ENCODE data around the gene RPTOR.

Gene RPTOR

GRCh38 chr17:80845863-80846671 lies 301.4 kb downstream of the RPTOR start:
- no peak for DNase-seq (ENCODE audit: low read depth in 2 of 2)

- DNase-seq (ENCODE audit: low read depth in 2 of 2): no peak
Observed at GRCh38 chr17:80846932-80847331, 302.3 kb downstream of the RPTOR start.

GRCh38 chr17:80847496-80848230 lies 303.0 kb downstream of the RPTOR start:
- DNase-seq (ENCODE audit: low read depth in 2 of 2): peak; percentile 27 to 49

DNA sequence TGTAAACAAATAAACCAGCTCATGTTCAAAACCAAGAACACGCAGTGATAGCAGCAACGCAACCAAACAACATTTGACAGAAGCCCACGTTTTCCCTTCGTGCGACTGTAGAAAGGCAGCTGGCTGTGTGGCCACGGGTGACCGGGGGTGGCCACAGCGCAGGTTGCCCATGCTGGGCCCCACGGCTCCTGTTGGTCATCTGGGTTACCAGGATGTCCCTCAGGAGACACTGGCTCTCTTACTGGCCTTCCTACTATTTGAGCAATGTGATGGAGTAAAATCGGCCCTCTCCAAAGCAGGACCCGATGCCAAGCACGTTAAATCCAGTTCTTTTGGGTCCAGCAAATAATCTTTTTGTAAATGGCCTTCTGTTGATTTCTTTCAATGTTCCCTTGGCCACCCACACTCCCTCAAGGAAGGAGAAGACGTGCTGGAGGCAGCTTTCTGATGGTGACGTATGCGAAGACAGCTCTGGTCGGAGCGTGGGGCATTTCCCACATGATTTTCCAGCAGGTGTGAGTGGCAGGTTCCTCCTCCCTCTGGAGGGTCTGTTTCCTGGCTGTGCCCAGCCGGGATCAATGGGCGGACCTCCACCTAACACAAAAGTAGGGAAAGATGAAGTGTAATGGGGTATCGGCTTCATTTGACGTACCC lies 303.9 kb downstream of the RPTOR start:
- DNase-seq (ENCODE audit: low read depth in 2 of 2): no peak

GRCh38 chr17:80849119-80849518 lies 304.5 kb downstream of the RPTOR start:
- no peak for DNase-seq (ENCODE audit: low read depth in 2 of 2)

- no peak for DNase-seq (ENCODE audit: low read depth in 2 of 2)
Observed at GRCh38 chr17:80850109-80850508, 305.5 kb downstream of the RPTOR start.

- no peak for DNase-seq (ENCODE audit: low read depth in 2 of 2)
Observed at GRCh38 chr17:80850817-80851216, 306.2 kb downstream of the RPTOR start.

DNA sequence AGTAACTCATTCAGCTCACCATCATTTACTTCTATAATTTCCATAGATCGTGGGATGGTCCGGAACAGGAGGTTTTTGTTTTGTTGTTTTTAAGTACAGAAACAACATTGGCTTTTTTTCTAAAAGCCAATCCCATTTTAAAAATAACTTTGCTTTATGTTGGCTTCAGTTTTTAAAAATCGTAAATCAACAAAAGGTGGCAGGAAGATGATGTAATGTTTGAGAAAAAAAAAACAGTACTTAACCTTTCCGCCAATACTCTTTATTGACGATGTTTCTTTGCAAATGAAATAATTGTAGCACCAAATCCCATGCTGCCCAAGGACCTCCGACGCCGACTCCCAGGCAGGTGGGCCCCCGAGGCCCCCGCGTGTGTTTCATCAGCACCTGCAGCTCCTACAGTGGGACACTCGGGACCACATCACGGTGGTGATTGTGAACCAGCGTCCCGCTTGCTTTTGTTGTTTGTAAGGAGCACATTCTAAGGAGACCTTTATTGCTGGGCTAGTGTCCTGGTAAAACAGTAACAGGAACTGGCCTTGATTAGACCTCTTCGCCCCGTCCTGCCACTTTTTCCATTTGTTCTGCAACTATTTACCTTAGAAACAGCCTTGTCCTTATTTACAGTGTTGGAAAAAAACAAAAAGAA lies 306.8 kb downstream of the RPTOR start:
- no peak for DNase-seq (ENCODE audit: low read depth in 2 of 2)

- no peak for DNase-seq (ENCODE audit: low read depth in 2 of 2)
Observed at GRCh38 chr17:80852476-80853015, 307.9 kb downstream of the RPTOR start.

DNA sequence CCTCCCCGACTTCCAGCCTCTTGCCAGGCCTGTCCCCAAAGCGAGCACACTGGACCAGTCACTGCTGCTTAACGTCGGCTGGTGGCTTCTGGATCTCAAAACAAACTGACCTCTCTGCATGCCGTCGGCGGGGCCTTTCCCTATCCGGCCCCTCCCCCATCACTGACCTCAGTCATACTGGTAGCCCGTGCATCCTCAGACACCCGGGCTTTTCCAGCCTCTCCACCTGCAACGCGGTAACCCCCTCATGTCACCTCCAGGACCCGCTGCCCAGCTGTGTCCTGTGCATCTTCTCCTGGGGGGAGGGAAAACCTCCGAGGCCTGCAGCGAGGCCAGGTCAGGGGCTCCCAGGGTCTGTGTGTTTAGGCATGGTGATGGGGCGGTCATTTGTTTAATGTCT lies 308.4 kb downstream of the RPTOR start:
- DNase-seq (ENCODE audit: low read depth in 2 of 2): no peak

DNA sequence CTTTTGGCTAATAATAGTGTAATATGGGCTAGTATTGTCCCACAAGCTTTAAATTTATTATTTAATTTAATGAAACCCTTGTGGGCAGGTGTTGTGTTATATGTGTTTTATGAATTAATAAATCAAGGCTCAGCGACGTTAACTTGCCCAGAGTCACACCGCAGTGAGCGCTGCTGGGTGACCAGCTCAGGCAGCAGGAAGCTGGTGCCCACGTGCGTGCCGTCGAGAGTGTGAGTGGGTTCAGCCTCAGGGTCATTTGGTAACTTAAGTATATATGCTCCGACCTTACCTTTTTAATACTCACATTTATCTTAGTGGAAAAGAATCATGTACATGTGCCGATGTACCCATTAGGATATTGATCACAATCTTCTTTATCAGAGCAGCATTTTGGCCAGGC lies 309.6 kb downstream of the RPTOR start:
- no peak for DNase-seq (ENCODE audit: low read depth in 2 of 2)

- no peak for DNase-seq (ENCODE audit: low read depth in 2 of 2)
Observed at GRCh38 chr17:80855196-80855947, 310.7 kb downstream of the RPTOR start.

DNA sequence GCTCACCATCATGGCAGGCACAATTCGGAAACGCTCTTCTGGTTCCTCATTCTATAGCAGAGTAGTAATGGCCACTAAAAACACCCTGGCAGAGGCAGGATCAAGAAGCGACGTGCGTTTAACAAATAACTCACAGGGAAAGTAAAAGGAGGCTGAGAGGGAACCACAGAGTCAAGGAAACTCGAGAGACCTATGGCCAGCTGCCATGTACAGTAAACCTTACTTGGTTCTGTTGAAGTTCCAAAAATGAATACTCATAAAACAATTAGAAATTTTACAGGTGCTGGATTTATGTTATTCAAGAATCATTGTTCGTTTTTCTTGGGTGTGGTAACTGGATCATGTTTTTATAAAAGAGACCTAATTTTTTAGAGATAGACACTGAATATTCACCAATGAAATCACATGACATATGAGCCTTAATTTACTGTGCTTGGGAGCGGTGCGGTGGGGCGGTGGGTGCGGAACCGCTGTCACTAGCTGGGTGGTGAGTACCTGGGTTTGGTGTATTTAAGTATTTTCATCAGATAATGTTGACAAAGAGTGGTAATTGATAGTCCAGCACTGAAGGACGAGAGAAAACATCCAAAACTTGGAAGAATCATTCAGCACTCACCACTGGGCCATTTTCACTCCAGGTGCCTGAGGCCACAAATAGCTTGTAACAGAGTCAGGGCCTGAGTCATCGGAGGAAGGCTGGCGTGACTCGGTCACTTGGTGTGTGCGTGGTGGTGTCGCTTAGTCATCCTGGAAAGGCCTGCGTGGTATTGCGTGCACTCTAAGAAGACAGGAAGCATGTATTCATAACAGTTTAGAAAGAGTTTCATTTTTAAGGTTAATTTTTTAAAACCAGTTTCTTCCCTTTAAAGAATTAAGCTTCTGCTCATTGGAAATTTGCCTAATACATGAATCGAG lies 311.6 kb downstream of the RPTOR start:
- peak; percentile 64 to 80 for DNase-seq (ENCODE audit: low read depth in 2 of 2)

- no peak for DNase-seq (ENCODE audit: low read depth in 2 of 2)
Observed at GRCh38 chr17:80856863-80857755, 312.5 kb downstream of the RPTOR start.

- no peak for DNase-seq (ENCODE audit: low read depth in 2 of 2)
Observed at GRCh38 chr17:80857756-80858171, 313.1 kb downstream of the RPTOR start.

GRCh38 chr17:80858301-80859001 lies 313.8 kb downstream of the RPTOR start:
- no peak for DNase-seq (ENCODE audit: low read depth in 2 of 2)

- no peak for DNase-seq (ENCODE audit: low read depth in 2 of 2)
Observed at GRCh38 chr17:80859002-80859941, 314.6 kb downstream of the RPTOR start.
